HG03460 (cell line): ENCODE data around the gene OLIG1.

ENCODE experiments used
- ATAC-seq: cut with Tn5 transposase; IDR thresholded peaks from one replicate; pipeline ENCODE4 v1.9.1; 2021; ENCODE audit not compliant: unreplicated experiment

Gene OLIG1

GRCh38 chr21:33089395-33090119 is 19.6 kb downstream of the OLIG1 start:
- ATAC-seq: no peak

DNA sequence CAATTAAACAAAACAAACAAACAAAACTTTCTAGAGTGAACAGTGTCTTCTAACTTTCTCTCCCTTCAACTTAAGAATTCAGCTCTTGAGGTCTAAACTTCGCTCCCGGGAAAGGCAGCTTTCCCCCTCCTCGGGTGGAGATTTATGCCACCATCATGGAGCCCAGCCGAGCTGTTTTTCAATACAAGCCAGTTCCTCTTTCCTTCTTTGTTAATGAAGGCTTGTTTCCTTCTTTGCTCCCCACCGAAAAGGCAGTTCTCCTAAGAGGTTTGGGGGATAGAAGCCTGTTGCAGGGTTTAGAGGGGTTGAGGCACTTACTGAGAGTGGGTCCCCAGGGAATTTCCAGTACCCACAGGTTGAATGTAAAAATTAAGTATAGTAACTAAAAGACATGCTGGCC is 26.5 kb downstream of the OLIG1 start:
- no peak for ATAC-seq

GRCh38 chr21:33099131-33099530 is 29.2 kb downstream of the OLIG1 start:
- no peak for ATAC-seq

DNA sequence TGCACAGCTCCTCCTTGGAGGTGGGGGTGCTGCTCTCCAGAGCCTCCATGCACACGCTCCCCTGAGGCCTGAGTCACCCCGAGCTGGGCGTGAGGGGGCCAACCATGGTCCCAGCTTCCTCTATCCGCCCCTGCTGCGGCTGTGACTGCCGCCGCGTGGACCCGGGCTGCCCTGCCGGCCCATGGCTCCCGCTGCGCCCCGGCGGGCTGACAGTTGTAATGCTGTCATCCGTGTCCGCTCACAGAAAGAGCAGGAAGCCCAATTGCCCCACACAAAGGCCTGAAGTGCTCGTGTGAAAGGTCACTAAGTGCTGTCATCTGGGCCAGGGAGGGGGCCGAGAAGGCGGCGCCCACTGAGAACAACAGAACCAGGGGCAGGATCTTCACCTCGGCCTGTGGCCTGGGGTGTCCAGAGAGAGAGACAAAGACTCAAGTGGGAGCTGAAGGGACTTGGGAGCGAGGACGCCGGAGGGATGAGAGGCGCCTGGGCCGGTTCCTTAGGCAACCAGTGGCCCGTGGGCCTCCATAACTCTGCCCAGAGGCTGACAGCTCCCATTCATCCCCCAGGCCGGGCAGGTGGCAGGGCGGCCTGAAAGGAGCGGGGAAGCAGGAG is 31.5 kb downstream of the OLIG1 start:
- ATAC-seq: no peak

DNA sequence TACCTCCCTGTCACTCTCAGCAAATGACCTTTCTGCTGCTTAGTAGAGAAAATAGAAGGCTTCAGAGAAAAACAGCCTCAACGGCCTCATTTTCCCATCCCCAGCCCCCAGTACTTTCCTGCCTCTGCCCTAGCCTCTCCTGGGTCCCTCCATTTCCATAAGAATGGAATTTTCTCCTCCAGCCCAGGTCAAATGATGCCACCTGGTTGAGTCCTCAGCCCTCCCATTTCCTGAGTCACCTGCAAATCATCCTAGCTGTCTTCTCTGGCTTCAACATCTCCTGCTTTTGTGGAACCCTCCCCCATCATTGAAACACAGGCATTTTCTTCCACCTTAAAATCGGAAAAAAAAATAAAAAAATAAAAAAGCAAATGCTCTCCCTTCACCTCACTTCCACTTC is 35.1 kb downstream of the OLIG1 start:
- ATAC-seq: no peak

DNA sequence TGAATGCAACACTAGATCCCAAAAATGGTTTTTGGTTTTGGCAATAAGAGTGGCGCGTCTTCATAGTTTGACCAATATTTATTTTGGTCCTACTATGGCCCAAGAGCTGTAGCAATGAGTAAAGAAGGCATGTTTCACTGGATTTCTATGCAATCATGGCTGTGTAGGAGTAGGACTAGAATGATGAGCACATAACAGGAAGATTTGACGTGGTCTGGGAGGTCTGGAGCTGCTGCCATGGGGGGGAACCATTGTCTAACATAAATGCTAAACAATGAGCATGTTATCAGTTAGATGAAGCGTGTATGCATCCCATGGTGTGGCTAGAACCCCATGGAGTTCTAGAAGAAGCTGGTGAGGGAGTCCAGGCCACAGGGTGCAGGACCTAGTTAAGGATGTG is 38.3 kb downstream of the OLIG1 start:
- no peak for ATAC-seq

DNA sequence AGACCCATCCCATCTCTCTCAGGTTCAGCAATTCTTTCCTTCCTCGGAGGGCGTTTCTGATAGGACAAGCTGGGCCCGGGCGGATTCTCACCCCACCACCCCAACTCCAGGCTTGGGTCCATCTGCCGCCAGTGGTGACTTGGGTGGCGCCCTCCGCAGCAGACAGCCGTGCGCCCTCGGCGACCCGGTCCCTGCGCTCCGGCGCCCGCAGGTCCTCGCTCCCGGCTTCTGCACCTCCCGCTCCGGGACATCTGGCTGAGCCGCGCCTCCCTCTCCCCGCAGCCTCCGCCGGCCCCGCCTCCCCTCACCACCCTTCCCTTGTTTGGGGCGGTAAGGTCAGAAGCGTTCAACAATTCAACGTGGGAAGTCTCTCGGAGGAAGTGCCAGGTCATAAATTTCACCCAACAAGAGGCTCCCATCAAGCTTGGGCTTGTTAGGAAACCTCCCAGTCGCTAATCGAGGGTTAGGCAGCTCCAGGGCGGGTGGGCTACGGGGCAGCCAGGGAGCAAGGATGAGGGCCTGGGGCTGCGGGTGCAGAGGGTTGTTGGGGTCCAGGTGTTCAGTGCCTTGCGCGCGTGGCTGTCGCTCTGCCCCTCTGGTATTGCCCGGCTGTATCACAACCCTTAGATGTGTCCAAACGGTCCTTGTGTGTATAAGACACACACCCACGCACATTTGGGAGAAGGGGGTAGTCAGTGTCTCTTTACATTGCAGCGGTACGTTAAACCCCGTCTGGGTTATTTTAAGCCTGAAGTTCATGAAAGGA is 39.8 kb downstream of the OLIG1 start:
- no peak for ATAC-seq

DNA sequence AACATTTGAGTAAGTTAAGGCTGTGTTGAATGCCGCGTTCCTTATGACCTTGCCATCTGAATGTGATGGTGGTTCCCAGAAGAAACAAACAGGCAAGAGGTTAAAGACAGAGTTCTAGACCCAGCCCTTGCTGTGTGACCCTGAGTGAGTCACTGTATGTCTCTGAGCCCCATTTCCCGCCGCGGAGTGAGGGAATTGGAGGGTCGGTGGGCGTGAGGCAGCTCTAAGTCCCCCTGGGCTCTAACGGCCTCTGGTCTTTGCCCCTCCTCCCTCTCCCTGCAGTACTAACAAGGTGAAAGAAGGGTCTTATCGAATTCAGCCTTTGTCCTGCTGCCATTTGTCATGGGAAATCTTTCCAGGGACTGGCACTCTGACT is 40.4 kb downstream of the OLIG1 start:
- ATAC-seq: no peak

DNA sequence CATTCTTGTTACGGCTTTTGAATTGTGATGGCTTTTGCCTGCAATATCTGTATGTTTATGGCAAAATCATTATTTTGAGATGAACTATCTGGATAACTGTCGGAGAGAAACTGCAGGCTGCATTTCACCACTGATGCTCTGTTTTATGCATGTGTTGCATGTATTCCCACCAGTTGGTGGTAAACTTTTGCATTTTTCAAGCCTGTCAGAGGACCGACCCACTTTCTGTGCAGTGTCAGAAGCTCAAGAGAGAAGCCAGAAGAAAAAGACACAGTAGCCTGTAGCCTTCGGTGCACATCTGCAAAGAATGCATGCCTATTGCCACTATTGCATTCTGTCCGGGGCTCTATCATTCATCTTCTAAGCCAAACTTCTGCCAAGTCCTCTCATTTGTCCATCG is 41.6 kb downstream of the OLIG1 start:
- no peak for ATAC-seq

DNA sequence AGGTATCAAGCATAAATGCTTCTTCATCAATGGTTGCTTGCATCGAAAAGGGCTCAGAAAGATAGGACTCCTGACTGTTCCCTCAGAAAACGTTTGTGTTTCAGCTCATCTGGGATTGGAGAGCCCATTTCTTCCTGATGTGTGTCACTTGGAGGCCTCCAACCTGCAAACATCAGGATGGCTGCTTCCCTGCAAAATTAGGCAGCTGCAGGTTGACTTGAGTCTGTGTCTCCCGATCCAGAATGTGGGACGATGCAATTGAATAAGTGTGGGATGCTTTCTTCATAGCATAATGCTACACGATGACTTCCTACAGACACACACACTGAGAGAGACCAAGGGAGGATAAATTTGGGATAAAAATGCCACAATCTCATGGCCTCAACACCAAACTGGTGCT is 42.2 kb downstream of the OLIG1 start:
- ATAC-seq: no peak

GRCh38 chr21:33112681-33113080 is 42.7 kb downstream of the OLIG1 start:
- ATAC-seq: no peak

GRCh38 chr21:33113131-33113530 is 43.2 kb downstream of the OLIG1 start:
- ATAC-seq: no peak

DNA sequence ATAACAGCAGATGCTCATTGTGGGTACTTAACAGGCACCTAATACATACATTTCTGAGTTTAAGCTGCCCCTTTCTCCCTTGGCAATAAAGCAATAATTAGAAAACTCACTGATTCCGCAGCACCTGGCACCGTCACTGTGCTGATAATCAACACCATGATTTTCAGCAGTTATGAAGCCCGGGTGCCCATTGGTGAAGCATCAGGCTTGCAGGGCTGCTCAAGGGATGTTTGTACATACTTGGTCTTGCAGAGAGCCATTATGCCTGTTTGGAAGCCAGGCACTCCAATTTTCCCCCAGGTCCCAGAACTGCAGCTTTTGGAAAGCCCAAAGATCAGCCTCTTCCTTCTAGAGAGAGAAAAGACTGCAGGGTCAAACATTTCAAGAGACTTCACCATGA is 44.3 kb downstream of the OLIG1 start:
- ATAC-seq: no peak

GRCh38 chr21:33115631-33116510 is 45.9 kb downstream of the OLIG1 start:
- ATAC-seq: no peak

DNA sequence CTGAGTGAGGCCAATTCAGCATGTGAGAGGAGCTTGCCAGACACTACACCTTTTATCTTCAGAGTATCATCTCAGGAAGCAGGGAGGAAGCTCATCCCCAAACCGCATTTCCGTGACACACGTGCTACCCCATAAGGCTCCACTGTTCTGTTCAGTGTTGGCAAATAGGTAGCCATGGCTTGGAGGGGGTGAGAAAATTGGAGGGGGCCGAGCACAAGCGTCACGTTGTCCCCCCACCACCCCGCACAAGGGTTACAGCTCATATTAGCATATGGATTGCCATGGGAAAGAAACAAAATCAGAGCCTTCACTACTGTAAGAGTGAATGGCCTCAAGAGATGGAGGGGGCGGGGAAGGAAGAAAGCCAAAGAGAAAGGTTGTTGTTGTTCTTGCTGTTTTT is 46.7 kb downstream of the OLIG1 start:
- ATAC-seq: no peak

DNA sequence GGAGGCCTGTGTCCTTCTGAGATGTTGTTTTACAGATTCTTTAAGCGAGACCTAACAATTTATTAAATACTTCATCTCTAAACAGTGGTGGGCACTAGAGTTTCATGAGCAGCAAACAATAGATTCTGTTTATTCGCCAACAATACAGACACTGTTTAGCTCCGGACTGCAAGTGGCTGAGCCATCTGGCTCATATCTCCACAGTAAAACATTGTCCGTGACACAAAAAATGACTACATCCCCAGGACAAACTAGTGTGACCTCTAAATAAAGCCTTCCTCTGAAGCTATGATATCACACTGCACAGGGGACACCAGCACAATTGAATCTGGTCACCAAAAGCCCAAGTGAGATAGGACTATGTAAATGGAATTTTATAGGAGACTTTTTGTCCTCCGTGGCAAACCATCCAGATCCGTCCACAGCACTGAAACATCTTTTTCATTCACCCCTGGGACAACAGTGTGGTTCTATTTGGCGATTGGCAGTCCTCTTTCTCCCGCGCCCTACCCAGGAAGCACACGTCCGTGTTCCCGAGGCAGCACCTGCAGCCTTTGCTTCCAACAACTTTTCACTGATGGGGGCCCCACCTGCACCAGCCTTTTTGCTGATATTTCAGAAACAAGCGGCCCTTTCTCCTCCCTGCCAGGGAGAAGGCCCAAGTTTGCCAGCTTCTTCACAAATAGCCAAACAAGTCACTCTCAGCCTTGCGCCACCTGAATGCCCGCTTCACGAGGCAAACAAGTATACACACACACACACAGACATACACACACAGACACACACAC is 47.4 kb downstream of the OLIG1 start:
- no peak for ATAC-seq
